Superior temporal gyrus (tissue), 1 donor: ENCODE measurements around the gene NPC1L1.

ENCODE experiments used
- DNase-seq: peaks from one replicate; pipeline ENCODE4 v3.0.0-alpha.2; 2016; ENCODE audit errors: extremely low spot score

NPC1L1 gene

GRCh38 chr7:44541028-44541869 is at the start of gene NPC1L1:
Gene NPC1L1 (minus strand): TSS chr7:44541330. CDS start chr7:44541259, 71 bp downstream.
- no peak for DNase-seq

GRCh38 chr7:44590910-44591309 is 49.8 kb upstream of the NPC1L1 start:
- no peak for DNase-seq

GRCh38 chr7:44587843-44588711 is 46.9 kb upstream of the NPC1L1 start:
- peak; percentile 83 for DNase-seq

GRCh38 chr7:44583146-44583865 is 42.2 kb upstream of the NPC1L1 start:
- DNase-seq = no peak

- DNase-seq = peak; percentile 99
Observed at GRCh38 chr7:44581879-44582603, 40.9 kb upstream of the NPC1L1 start, which contains the start of gene TMED4. Gene TMED4 (minus strand): TSS chr7:44582231. CDS start chr7:44582206, 25 bp downstream.

GRCh38 chr7:44580945-44581878 is 40.1 kb upstream of the NPC1L1 start:
- no peak for DNase-seq

- DNase-seq = no peak
Observed at GRCh38 chr7:44576228-44576627, 35.1 kb upstream of the NPC1L1 start.

- DNase-seq = no peak
Observed at GRCh38 chr7:44575054-44575453, 33.9 kb upstream of the NPC1L1 start.

GRCh38 chr7:44574287-44574872 is 33.2 kb upstream of the NPC1L1 start:
- DNase-seq = no peak

GRCh38 chr7:44573464-44574286 is 32.5 kb upstream of the NPC1L1 start, which contains the start of gene DDX56:
Gene DDX56 (minus strand): TSS chr7:44573908. CDS start chr7:44573895, 13 bp downstream.
- DNase-seq = peak; percentile 99

- DNase-seq = no peak
Observed at GRCh38 chr7:44572771-44573170, 31.6 kb upstream of the NPC1L1 start.

- no peak for DNase-seq
Observed at GRCh38 chr7:44569959-44570358, 28.8 kb upstream of the NPC1L1 start.

GRCh38 chr7:44568771-44569560 is 27.8 kb upstream of the NPC1L1 start:
- DNase-seq = no peak

GRCh38 chr7:44567884-44568283 is 26.8 kb upstream of the NPC1L1 start:
- DNase-seq = no peak

- no peak for DNase-seq
Observed at GRCh38 chr7:44566680-44567079, 25.6 kb upstream of the NPC1L1 start.

- DNase-seq = no peak
Observed at GRCh38 chr7:44565795-44566559, 24.8 kb upstream of the NPC1L1 start.
